ENCODE results near the gene HECW1. TPM values are rescaled to one million over a fixed set of nuclear protein-coding genes. Genes with fewer than 3 reads are reported as not detected.

The HECW1 gene
- total and polyA plus RNA-seq, 2 of the 8 experiments (the other 6 are each of a cell fraction or from before 2014, with no cell fraction given), result 2.9 to 12.7 TPM

DNA sequence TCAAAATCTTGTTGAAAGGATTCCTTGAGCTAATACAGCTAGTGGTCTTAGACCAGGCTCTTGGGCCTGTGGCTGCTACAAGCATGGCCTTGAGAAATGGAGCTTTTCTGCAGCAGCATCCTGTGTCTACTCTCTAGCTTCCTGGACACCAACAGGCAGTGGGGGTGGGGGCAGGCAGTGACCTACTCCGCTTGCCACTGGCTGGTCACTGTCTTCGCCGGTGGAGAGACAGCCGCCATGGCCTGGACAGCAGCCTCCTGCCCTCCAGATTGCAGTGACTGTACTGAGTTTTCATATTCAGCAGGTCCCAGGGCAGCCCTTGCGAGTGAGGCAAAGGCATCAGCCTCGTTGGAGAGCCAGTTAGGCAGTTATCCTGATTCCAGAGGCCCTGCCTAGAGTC lies 204.6 kb downstream of the HECW1 start:
- peaks cover 0 to 7% (median 3%) of the 10 kb centered on the region in 4 experiments; a peak in 4 of 7 replicates for H3K4me1 ChIP-seq (replicated peaks in 1 of 4; ENCODE audit: control insufficient read depth in 3 of 4, insufficient read depth in 4 of 4, low read length in 3 of 4)
- no peak for DNase-seq (ENCODE audit: low read depth in 1 of 2, low spot score in 2 of 2)
- H3K23ac ChIP-seq (ENCODE audit: insufficient read length), result no peak overlapping the region
- no peak for FAIRE-seq
- H3K4ac ChIP-seq (replicated peaks; ENCODE audit: insufficient read length, low read depth, low read length), result no peak overlapping the region
- 89% methylated on average over 6 of the region's 6 CpGs; no CpG with 5 or more reads in 1 of the 2 experiments for WGBS, 2 experiments (ENCODE audit: extremely low coverage in 1 of 2, insufficient coverage in 1 of 2, insufficient read length in 1 of 2, insufficient replicate concordance in 2 of 2, low coverage in 1 of 2, low lambda C conversion rate in 2 of 2, missing lambda C conversion rate in 1 of 2)
- no peak overlapping the region for H4K5ac ChIP-seq (ENCODE audit: insufficient read length, low read depth, low read length)
- H3K79me2 ChIP-seq (ENCODE audit: control insufficient read depth in 1 of 2, insufficient read depth in 2 of 2, low read length in 2 of 2), result no peaks in the 10 kb centered on the region
- H3K14ac ChIP-seq (ENCODE audit: insufficient read length), result no peak overlapping the region
- no peak overlapping the region for H3K4me3 ChIP-seq (ENCODE audit: extremely low read depth in 1 of 4, insufficient read depth in 2 of 4, low read depth in 3 of 4, low read length in 4 of 4)
- no peak overlapping the region; the same call in 1 of the 2 replicates for H4K8ac ChIP-seq (ENCODE audit: extremely low read depth, insufficient read depth, low read length)
- peak overlapping the region; percentile 11; the same call in 1 of the 2 replicates for H2BK12ac ChIP-seq (ENCODE audit: low read depth, low read length)
- no peaks in the 10 kb centered on the region for H4K20me1 ChIP-seq (replicated peaks in 1 of 2; ENCODE audit: control insufficient read depth in 1 of 2, insufficient read depth in 2 of 2, low read length in 2 of 2)
- H2BK5ac ChIP-seq (ENCODE audit: low read depth, low read length), result peak overlapping the region; percentile 20; the same call in 1 of the 2 replicates
- H2AFZ ChIP-seq (ENCODE audit: low read length), result 0 out of 2 replicates have a peak overlapping the region, but pooled peaks have one; percentile 2
- no peak overlapping the region for H3K9ac ChIP-seq (replicated peaks in 1 of 4; ENCODE audit: extremely low read depth in 1 of 4, low read depth in 3 of 4, low read length in 3 of 4)
- H3K4me2 ChIP-seq (ENCODE audit: insufficient read depth in 1 of 2, low read depth in 2 of 2, low read length in 2 of 2), result no peak overlapping the region
- H3K56ac ChIP-seq (replicated peaks; ENCODE audit: insufficient read length, low read depth, low read length), result no peak overlapping the region
- H3K23me2 ChIP-seq (ENCODE audit: low read depth, low read length), result no peaks in the 10 kb centered on the region; the same call in 1 of the 2 replicates
- ChIA-PET CTCF (ENCODE audit: partially characterized antibody) (interaction anchor here (0.6 to 1.5 kb wide), 3 partner anchors 12 to 32 kb away, joined by 3 to 5 read pairs (median 4); no protein-coding TSS in a partner anchor), POLR2A (ENCODE audit: partially characterized antibody) (no interaction called here)
- H3K27ac ChIP-seq (ENCODE audit: low read depth, low read length), result no peak overlapping the region
- peak overlapping the region; percentile 17; the same call in 1 of the 2 replicates for H3K18ac ChIP-seq (ENCODE audit: extremely low read depth, low read length)
- no peaks in the 10 kb centered on the region for H3K27me3 ChIP-seq (replicated peaks in 1 of 4; ENCODE audit: control insufficient read depth in 3 of 4, extremely low read depth in 1 of 4, insufficient read depth in 3 of 4, low read length in 3 of 4)
- H2AK5ac ChIP-seq (ENCODE audit: low read depth, low read length), result no peak overlapping the region
- no peak overlapping the region for H2BK20ac ChIP-seq (ENCODE audit: low read length)
- no peaks in the 10 kb centered on the region for H3K9me3 ChIP-seq (ENCODE audit: insufficient read depth in 2 of 2, low read depth in 1 of 2, low read length in 1 of 2)
- peak overlapping the region; percentile 2; the same call in 1 of the 2 replicates for H2BK15ac ChIP-seq (ENCODE audit: low read length)
- H2BK120ac ChIP-seq (replicated peaks; ENCODE audit: low read depth, low read length), result no peak overlapping the region
- no peaks in the 10 kb centered on the region; a peak in 1 of 8 replicates for H3K36me3 ChIP-seq (ENCODE audit: control insufficient read depth in 2 of 4, insufficient read depth in 4 of 4, low read length in 3 of 4)
- H3K79me1 ChIP-seq (ENCODE audit: low read depth, low read length), result no peaks in the 10 kb centered on the region
- H4K91ac ChIP-seq (replicated peaks; ENCODE audit: insufficient read length, low read length), result no peak overlapping the region
- TF ChIP-seq, protein P1, sequence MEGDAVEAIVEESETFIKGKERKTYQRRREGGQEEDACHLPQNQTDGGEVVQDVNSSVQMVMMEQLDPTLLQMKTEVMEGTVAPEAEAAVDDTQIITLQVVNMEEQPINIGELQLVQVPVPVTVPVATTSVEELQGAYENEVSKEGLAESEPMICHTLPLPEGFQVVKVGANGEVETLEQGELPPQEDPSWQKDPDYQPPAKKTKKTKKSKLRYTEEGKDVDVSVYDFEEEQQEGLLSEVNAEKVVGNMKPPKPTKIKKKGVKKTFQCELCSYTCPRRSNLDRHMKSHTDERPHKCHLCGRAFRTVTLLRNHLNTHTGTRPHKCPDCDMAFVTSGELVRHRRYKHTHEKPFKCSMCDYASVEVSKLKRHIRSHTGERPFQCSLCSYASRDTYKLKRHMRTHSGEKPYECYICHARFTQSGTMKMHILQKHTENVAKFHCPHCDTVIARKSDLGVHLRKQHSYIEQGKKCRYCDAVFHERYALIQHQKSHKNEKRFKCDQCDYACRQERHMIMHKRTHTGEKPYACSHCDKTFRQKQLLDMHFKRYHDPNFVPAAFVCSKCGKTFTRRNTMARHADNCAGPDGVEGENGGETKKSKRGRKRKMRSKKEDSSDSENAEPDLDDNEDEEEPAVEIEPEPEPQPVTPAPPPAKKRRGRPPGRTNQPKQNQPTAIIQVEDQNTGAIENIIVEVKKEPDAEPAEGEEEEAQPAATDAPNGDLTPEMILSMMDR (IDR thresholded peaks at IDR 0.05; ENCODE audit: control extremely low read depth in 1 of 3, insufficient read depth in 1 of 3, low read depth in 1 of 3, low read length in 3 of 3), result no peak
- TF ChIP-seq, protein P2, sequence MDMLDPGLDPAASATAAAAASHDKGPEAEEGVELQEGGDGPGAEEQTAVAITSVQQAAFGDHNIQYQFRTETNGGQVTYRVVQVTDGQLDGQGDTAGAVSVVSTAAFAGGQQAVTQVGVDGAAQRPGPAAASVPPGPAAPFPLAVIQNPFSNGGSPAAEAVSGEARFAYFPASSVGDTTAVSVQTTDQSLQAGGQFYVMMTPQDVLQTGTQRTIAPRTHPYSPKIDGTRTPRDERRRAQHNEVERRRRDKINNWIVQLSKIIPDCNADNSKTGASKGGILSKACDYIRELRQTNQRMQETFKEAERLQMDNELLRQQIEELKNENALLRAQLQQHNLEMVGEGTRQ (IDR thresholded peaks at IDR 0.05; ENCODE audit: low read length), result no peak
- TF ChIP-seq RNF2 (IDR thresholded peaks at IDR 0.05; ENCODE audit: borderline replicate concordance, low read depth, low read length, missing control alignments, poor library complexity, severe bottlenecking) (no peak), CREB1 (IDR thresholded peaks at IDR 0.05) (no peak), SUZ12 (IDR thresholded peaks at IDR 0.05; ENCODE audit: low read length) (no peak), SIRT6 (IDR thresholded peaks at IDR 0.05; ENCODE audit: low read length) (no peak), CHD2 (IDR thresholded peaks at IDR 0.05; ENCODE audit: low read length) (no peak), RBBP5 (IDR thresholded peaks at IDR 0.05; ENCODE audit: borderline replicate concordance, low read depth, low read length) (no peak)
- TF ChIP-seq, protein P3, sequence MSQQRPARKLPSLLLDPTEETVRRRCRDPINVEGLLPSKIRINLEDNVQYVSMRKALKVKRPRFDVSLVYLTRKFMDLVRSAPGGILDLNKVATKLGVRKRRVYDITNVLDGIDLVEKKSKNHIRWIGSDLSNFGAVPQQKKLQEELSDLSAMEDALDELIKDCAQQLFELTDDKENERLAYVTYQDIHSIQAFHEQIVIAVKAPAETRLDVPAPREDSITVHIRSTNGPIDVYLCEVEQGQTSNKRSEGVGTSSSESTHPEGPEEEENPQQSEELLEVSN (IDR thresholded peaks at IDR 0.05), result no peak

Measured in H1 (cell line).